Epidermal melanocyte (primary cell): Measurements from ENCODE around the gene RAG2.
A peak's percentile ranks its signal among the peaks of the same experiment; 100 is the strongest.

Experiments
- DNase-seq: peaks from one replicate; pipeline ENCODE4 v3.0.0; 2011; ENCODE audit warnings: low spot score; ENCODE audit not compliant: insufficient read length

Gene RAG2

DNA sequence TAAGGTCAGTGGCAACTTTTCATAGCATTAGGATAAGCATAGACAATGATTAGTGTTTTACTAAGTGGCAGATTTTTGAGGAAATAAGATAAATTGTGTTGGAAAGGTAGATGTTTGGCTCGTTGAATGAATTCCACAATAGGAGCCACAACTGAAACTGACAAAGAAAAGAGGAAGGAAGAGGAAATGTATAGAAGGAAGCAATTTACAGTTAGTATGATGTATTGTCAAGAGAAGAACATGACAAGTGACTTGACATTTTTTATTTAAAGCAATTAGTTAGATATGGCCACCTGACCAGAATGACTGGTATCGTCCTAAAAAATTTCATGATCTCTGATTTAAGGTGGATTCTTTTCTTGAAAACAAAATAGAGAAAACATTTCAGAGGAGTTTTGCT, 3.1 kb upstream of the RAG2 start:
- DNase-seq = no peak

- DNase-seq = no peak
Observed at GRCh38 chr11:36600180-36600579, 2.1 kb upstream of the RAG2 start.

GRCh38 chr11:36596880-36597279, 1.2 kb downstream of the RAG2 start:
- DNase-seq = no peak

GRCh38 chr11:36594316-36594989, 3.6 kb downstream of the RAG2 start, which contains the start of gene IFTAP:
Gene IFTAP, plus strand, starts transcription at chr11:36594502. Its CDS starts 15,602 bp downstream, at chr11:36610104.
- DNase-seq = peak; percentile 93

DNA sequence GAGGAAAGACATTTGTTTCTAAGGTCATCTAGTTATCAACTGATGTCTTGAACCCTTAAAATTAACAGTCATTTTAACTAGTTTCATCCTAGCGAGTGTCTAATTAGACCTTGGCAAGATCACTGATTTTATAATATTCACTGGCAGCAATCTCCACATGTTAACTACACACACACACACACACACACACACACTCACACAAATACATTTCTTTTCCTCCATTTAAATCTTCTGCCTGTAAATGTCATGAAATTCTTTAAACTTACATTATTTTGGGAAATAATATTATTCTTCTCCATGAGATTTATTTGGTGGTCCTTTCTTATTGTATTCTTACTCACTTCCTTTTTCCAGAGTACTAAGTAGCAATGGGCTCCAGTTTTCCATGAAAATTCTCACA, 6.6 kb downstream of the RAG2 start:
- no peak for DNase-seq

DNA sequence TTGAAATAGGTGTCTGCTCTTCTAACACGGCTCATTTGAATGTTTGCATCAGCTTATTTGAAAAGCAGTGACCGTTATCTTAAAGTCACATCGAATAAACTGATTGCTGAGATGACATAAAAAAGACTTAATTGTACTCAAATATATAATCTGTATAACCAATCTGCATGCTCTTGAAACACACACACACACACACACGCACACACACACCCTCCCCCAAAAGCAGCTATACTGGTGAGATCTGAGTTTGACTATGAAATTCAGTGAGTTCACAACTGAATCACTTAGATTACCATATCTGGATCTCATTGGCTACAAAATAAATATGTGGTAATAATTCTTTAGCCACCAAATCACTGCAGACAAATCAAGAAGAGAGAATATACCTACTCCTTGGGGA, 7.5 kb downstream of the RAG2 start:
- no peak for DNase-seq

DNA sequence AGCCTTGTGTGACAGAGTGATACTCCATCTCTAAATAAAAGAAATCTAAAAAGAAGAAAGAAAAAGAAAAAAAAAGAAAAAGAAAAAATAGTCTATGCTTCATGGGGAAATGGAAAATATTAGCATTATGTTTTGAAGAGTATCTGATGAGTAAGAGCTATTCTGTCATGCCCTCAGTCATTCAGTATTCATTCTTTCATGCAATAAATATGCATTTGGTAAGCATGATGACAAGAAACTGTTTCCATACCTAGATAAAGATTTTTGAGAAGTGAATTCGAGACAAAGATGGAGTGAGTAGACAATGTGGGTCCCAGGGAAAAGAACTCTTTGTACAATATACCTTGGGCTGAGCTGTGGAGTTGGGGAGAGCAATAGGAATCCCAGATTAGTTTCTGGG, 9.9 kb downstream of the RAG2 start:
- DNase-seq = no peak

DNA sequence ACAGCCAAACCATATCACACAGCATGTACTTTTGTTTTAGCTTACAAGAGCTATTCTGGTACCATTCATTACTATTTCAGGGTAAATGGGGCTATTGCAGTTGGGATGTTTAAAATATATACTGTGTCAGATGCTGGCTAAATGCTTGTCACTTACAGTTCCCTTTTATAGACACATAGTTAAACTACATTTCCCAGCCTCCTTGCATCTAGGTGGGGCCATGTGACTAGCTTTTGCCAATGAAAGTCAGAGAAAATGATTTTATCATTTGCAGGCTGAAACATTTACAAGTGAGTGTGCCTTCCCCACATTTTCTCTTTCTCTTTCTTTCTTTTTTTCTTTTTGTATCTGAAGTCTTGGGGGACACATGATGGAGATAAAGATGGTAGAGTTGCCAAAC, 11.5 kb downstream of the RAG2 start:
- no peak for DNase-seq

GRCh38 chr11:36583667-36584066, 14.4 kb downstream of the RAG2 start:
- no peak for DNase-seq

GRCh38 chr11:36581536-36581935, 16.5 kb downstream of the RAG2 start:
- DNase-seq = no peak

DNA sequence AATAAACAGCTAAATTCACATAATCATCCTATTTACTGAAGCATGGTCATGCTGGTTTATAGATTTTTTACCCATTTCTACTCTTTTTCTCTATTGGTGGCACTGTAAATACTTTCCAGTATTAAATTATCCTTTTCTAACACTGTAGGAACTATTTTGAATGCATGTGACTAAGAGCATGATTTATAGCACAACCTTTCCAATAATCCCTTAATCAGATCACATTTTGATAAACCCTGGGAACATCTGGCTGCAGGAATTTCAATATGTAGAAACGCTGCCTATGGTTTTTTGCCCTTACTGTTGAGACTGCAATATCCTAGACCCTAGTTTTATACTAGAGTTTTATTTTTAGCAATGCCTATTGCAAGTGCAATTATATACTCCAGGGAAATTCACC, 19.6 kb downstream of the RAG2 start:
- DNase-seq = no peak

- DNase-seq = no peak
Observed at GRCh38 chr11:36577859-36578258, 20.2 kb downstream of the RAG2 start.

- no peak for DNase-seq
Observed at GRCh38 chr11:36577373-36577772, 20.7 kb downstream of the RAG2 start.

DNA sequence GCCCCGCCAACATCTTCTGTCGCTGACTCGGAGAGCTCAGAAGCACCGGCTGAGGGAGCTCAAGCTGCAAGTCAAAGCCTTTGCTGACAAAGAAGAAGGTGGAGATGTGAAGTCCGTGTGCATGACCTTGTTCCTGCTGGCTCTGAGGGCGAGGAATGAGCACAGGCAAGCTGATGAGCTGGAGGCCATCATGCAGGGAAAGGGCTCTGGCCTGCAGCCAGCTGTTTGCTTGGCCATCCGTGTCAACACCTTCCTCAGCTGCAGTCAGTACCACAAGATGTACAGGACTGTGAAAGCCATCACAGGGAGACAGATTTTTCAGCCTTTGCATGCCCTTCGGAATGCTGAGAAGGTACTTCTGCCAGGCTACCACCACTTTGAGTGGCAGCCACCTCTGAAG, 23.6 kb downstream of the RAG2 start:
- no peak for DNase-seq

DNA sequence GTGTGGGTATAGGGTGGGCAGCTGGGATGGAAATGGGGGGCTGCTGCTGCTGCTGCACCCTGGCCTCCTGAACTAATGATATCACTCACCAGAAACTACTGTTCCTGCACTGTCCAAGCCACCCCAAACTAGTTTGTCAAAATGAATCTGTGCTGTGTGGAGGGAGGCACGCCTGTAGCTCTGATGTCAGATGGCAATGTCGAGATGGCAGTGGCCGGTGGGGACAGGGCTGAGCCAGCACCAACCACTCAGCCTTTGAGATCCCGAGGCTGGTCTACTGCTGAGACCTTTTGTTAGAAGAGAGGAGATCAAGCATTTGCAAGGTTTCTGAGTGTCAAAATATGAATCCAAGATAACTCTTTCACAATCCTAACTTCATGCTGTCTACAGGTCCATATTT, 28.9 kb downstream of the RAG2 start:
- no peak for DNase-seq

- no peak for DNase-seq
Observed at GRCh38 chr11:36567694-36568093, 30.3 kb downstream of the RAG2 start, which contains the start of gene RAG1. Gene RAG1, plus strand, starts transcription at chr11:36568007. Its CDS starts 5,298 bp downstream, at chr11:36573305.

GRCh38 chr11:36566407-36567053, 31.5 kb downstream of the RAG2 start:
- no peak for DNase-seq

GRCh38 chr11:36565031-36565610, 32.9 kb downstream of the RAG2 start:
- DNase-seq = no peak

GRCh38 chr11:36564376-36565030, 33.5 kb downstream of the RAG2 start:
- peak; percentile 66 for DNase-seq

GRCh38 chr11:36558571-36559413, 39.2 kb downstream of the RAG2 start:
- no peak for DNase-seq

DNA sequence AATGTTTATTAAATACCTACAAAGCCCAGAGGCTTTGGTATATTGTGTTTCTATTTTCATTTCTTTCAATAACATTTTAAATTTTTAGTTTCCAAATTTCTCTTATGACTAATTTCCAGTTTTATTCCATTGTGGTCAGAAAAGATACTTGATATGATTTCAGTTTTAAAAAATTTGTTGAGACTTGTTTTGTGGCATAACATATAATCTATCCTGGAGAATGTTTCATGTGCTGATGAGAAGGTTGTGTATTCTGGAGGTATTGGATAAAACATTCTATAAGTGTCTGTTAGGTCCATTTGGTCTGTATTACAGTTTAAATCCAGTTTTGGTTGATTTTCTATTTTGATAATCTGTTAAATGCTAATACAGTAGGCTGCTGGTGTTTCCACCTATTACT, 40.0 kb downstream of the RAG2 start:
- no peak for DNase-seq
